ENCODE data around the gene RPRD1B. TPM values are rescaled to one million over a fixed set of nuclear protein-coding genes. Genes with fewer than 3 reads are reported as not detected.
"Not testable (repeated sequence)": the region's sequence is repeated elsewhere in the genome, so short reads cannot be mapped to it uniquely, and the experiment has no call there.

RPRD1B gene
- total and polyA plus RNA-seq, 3 experiments from 2014 or later: 5.2 to 39.1 (median 39.1) TPM

DNA sequence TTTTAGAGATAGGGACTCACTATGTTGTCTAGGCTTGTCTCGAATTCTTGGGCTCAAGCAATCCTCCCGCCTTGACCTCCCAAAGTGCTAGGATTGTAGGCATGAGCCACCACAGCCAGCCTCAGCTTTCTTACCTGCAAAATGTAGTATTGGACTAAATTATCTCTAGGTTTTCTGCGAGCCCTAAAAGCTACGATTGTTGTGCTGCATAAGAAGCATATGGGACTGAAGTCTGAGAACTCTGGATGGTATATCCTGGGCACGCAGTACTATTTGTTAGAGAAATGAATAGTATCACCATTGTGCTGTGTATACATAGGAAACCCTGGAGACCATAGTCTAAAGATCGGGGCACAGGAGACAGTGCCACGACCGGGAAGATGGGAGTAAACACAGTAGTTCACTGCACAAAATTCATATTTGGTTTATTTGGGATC, 60.1 kb downstream of the RPRD1B start:
- ChIA-PET POLR2A (no interaction called here), CTCF (interaction anchor here (1.4 kb wide), 1 partner anchor 20 kb away, joined by 4 read pairs; no protein-coding TSS in a partner anchor)
- Histone ChIP-seq H3K4me3 (ENCODE audit: low read length) (no peak overlapping the region), H3K4me1 (ENCODE audit: insufficient read depth, low read length) (peaks cover 30% of the 10 kb centered on the region), H3K27ac (ENCODE audit: low read depth, low read length) (no peak overlapping the region), H3K27me3 (ENCODE audit: insufficient read depth, low read length, poor library complexity, severe bottlenecking) (no peaks in the 10 kb centered on the region), H3K9me3 (ENCODE audit: low read length) (no peaks in the 10 kb centered on the region), H3K36me3 (ENCODE audit: insufficient read depth, low read length) (no peaks in the 10 kb centered on the region)
- H3K4me1 Mint-ChIP-seq: peaks cover 36 to 46% (median 45%) of the 10 kb centered on the region in 3 donors
- H3K4me3 Mint-ChIP-seq: no peak overlapping the region
- no peaks in the 10 kb centered on the region for H3K9me3 Mint-ChIP-seq
- peak overlapping the region in 6 of 8 donors; percentile 35 to 82 (median 56) for H3K27ac Mint-ChIP-seq
- no peak for DNase-seq
- H3K27me3 Mint-ChIP-seq: no peaks in the 10 kb centered on the region
- peaks cover 0 to 32% (median 16%) of the 10 kb centered on the region in 3 donors for H3K36me3 Mint-ChIP-seq

GRCh38 chr20:38094373-38094891, 60.9 kb downstream of the RPRD1B start:
- Mint-ChIP-seq H3K36me3 (peaks cover 0 to 24% (median 16%) of the 10 kb centered on the region in 3 donors), H3K9me3 (no peaks in the 10 kb centered on the region), H3K4me1 (peaks cover 36 to 46% (median 45%) of the 10 kb centered on the region in 3 donors), H3K4me3 (peak overlapping the region in 2 of 7 donors; percentile 12 to 23), H3K27me3 (no peaks in the 10 kb centered on the region), H3K27ac (peak overlapping the region; percentile 78 to 94 (median 86))
- peak in 3 of 5 donors; percentile 15 to 54 (median 19) for DNase-seq
- ChIA-PET CTCF (interaction anchor here (1.4 kb wide), 1 partner anchor 21 kb away, joined by 4 read pairs; no protein-coding TSS in a partner anchor), POLR2A (no interaction called here)
- H3K36me3 ChIP-seq (ENCODE audit: insufficient read depth, low read length): no peaks in the 10 kb centered on the region
- H3K4me1 ChIP-seq (ENCODE audit: insufficient read depth, low read length): peaks cover 30% of the 10 kb centered on the region
- no peaks in the 10 kb centered on the region for H3K27me3 ChIP-seq (ENCODE audit: insufficient read depth, low read length, poor library complexity, severe bottlenecking)
- no peak overlapping the region for H3K4me3 ChIP-seq (ENCODE audit: low read length)
- no peak overlapping the region for H3K27ac ChIP-seq (ENCODE audit: low read depth, low read length)
- H3K9me3 ChIP-seq (ENCODE audit: low read length): no peaks in the 10 kb centered on the region

DNA sequence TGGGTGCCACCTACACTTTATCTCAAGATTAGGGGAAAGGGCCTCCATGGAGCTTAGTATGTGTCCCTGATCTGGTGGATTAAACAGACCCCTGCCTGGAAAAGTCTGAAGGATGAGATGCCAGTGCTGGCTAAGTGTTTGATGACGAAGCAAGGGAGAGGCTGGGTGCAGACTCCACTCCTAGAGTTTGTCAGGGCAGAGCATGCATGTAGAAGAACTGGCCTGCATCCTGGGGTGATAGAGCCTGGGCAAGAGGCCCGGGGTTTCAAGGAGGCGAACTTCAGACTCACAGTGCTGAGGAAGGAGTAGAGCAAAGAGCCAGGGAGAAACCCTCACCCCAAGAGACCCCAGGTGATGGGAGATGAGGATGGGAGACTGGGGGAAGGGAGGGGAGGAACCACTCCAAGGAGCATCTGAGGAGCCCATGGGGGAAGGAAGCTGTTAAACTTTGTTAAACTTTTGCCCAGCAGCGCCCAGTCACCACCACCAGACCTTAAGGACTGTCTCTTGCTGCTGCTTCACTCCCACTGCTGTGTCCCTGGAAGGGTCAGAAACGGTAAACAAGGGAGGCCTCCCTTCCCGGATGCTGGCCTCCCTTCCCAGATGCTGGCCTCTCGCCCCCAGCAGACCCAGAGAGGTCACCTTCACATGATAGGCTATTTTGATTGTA, 61.6 kb downstream of the RPRD1B start:
- peak overlapping the region; percentile 58 to 94 (median 86) for H3K27ac Mint-ChIP-seq
- Histone ChIP-seq H3K9me3 (ENCODE audit: low read length) (no peaks in the 10 kb centered on the region), H3K27ac (ENCODE audit: low read depth, low read length) (no peak overlapping the region), H3K4me3 (ENCODE audit: low read length) (no peak overlapping the region), H3K27me3 (ENCODE audit: insufficient read depth, low read length, poor library complexity, severe bottlenecking) (no peaks in the 10 kb centered on the region), H3K4me1 (ENCODE audit: insufficient read depth, low read length) (peaks cover 30% of the 10 kb centered on the region), H3K36me3 (ENCODE audit: insufficient read depth, low read length) (no peaks in the 10 kb centered on the region)
- peaks cover 36 to 46% (median 45%) of the 10 kb centered on the region in 3 donors for H3K4me1 Mint-ChIP-seq
- no peaks in the 10 kb centered on the region for H3K27me3 Mint-ChIP-seq
- POLR2A ChIA-PET: no interaction called here
- peaks cover 4 to 17% (median 12%) of the 10 kb centered on the region in 3 donors for H3K36me3 Mint-ChIP-seq
- no peak for DNase-seq
- CTCF ChIA-PET: interaction anchor here (1.4 kb wide), 1 partner anchor 22 kb away, joined by 4 read pairs; no protein-coding TSS in a partner anchor
- no peak overlapping the region for H3K4me3 Mint-ChIP-seq
- H3K9me3 Mint-ChIP-seq: peaks cover 0 to 2% (median 0%) of the 10 kb centered on the region in 5 donors

DNA sequence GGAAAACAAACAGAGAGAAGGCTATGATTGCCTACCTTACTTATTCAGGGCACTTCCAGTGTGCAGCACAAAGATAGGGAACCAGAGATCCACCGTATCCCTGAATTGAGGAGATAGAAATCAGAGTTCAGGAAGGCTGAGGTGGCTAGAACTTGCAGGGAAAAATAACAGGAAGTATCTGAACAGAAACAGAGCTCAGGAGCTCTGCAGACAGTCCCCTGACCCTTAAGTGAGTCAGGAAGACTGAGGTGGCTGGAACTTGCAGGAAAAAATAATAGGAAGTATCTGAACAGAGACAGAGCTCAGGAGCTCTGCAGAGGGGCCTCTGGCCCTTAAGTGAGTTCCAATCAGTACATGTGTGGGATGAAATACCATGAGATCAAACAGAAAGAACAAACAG, 65.4 kb downstream of the RPRD1B start:
- H3K9me3 ChIP-seq (ENCODE audit: low read length): no peaks in the 10 kb centered on the region
- H3K27ac ChIP-seq (ENCODE audit: low read depth, low read length): no peak overlapping the region
- H3K9me3 Mint-ChIP-seq: peaks cover 0 to 7% (median 6%) of the 10 kb centered on the region in 5 donors
- ChIA-PET POLR2A (no interaction called here), CTCF (interaction anchor here (0.9 to 1.4 kb wide), 2 partner anchors 21 to 41 kb away, joined by 3 read pairs; no protein-coding TSS in a partner anchor)
- no peak overlapping the region for H3K27ac Mint-ChIP-seq
- no peak for DNase-seq
- no peaks in the 10 kb centered on the region for H3K36me3 ChIP-seq (ENCODE audit: insufficient read depth, low read length)
- no peaks in the 10 kb centered on the region for H3K27me3 ChIP-seq (ENCODE audit: insufficient read depth, low read length, poor library complexity, severe bottlenecking)
- H3K4me1 Mint-ChIP-seq: peaks cover 11 to 13% (median 12%) of the 10 kb centered on the region in 3 donors
- H3K4me3 ChIP-seq (ENCODE audit: low read length): no peak overlapping the region
- H3K4me3 Mint-ChIP-seq: no peak overlapping the region
- H3K36me3 Mint-ChIP-seq: peaks cover 0 to 15% (median 9%) of the 10 kb centered on the region in 3 donors
- H3K27me3 Mint-ChIP-seq: no peaks in the 10 kb centered on the region
- peaks cover 9% of the 10 kb centered on the region for H3K4me1 ChIP-seq (ENCODE audit: insufficient read depth, low read length)

DNA sequence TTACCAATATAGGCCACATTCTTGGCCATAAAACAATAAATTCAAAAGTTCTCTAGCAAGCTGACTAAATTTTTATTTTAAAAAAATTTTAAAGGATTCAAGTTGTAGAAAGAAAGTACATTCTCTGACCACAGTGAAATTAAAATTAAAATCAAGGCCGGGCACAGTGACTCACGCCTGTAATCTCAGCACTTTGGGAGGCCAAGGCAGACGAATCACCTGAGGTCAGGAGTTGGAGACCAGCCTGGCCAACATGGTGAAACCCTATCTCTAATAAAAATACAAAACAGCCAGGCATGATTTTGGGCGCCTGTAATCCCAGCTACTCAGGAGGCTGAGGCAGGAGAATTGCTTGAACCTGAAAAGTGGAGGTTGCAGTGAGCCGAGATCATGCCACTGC, 68.7 kb downstream of the RPRD1B start:
- H3K9me3 ChIP-seq (ENCODE audit: low read length); H3K4me1 ChIP-seq (ENCODE audit: insufficient read depth, low read length); H3K27me3 ChIP-seq (ENCODE audit: insufficient read depth, low read length, poor library complexity, severe bottlenecking); H3K4me3 ChIP-seq (ENCODE audit: low read length); H3K27me3 Mint-ChIP-seq; H3K4me1 Mint-ChIP-seq; H3K27ac ChIP-seq (ENCODE audit: low read depth, low read length); POLR2A ChIA-PET; H3K9me3 Mint-ChIP-seq; H3K4me3 Mint-ChIP-seq; H3K36me3 ChIP-seq (ENCODE audit: insufficient read depth, low read length); CTCF ChIA-PET; H3K27ac Mint-ChIP-seq; DNase-seq: not testable (repeated sequence)
- H3K36me3 Mint-ChIP-seq: peaks cover 0 to 15% (median 9%) of the 10 kb centered on the region in 3 donors

- CTCF ChIA-PET: no interaction called here
- Histone ChIP-seq H3K4me1 (ENCODE audit: insufficient read depth, low read length) (no peaks in the 10 kb centered on the region), H3K27me3 (ENCODE audit: insufficient read depth, low read length, poor library complexity, severe bottlenecking) (no peaks in the 10 kb centered on the region), H3K9me3 (ENCODE audit: low read length) (no peaks in the 10 kb centered on the region), H3K36me3 (ENCODE audit: insufficient read depth, low read length) (no peaks in the 10 kb centered on the region), H3K4me3 (ENCODE audit: low read length) (no peak overlapping the region), H3K27ac (ENCODE audit: low read depth, low read length) (no peak overlapping the region)
- DNase-seq: no peak
- no peak overlapping the region for H3K4me3 Mint-ChIP-seq
- peaks cover 0 to 7% (median 6%) of the 10 kb centered on the region in 5 donors for H3K9me3 Mint-ChIP-seq
- H3K27me3 Mint-ChIP-seq: peaks cover 0 to 1% of the 10 kb centered on the region in 2 donors
- H3K27ac Mint-ChIP-seq: no peak overlapping the region
- POLR2A ChIA-PET: no interaction called here
- H3K36me3 Mint-ChIP-seq: peaks cover 0 to 15% (median 4%) of the 10 kb centered on the region in 3 donors
- no peaks in the 10 kb centered on the region for H3K4me1 Mint-ChIP-seq
These were observed 70.7 kb downstream of the RPRD1B start for GRCh38 chr20:38104285-38104684.

DNA sequence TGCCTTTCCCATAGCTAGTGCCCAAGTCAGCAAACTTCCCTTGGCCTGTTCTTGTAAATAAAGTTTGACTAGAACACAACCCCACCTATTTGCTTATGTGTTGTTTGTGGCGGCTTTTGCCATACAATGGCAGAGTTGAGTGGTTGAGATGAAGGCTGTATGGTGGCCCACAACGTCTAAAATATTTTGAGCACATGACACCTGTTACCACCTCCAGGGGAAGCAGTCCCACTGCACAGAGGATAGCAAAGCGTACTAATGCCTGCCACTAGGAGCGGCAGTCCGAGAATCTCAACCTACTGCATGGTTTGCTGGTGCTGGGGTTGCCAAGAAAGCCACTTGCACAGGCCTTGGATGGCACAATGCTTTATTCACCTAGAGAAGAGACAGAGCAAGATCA, 72.9 kb downstream of the RPRD1B start:
- H3K36me3 ChIP-seq (ENCODE audit: insufficient read depth, low read length): no peaks in the 10 kb centered on the region
- no peaks in the 10 kb centered on the region for H3K4me1 ChIP-seq (ENCODE audit: insufficient read depth, low read length)
- peaks cover 0 to 4% (median 2%) of the 10 kb centered on the region in 3 donors for H3K36me3 Mint-ChIP-seq
- H3K4me1 Mint-ChIP-seq: no peaks in the 10 kb centered on the region
- peaks cover 0 to 1% of the 10 kb centered on the region in 2 donors for H3K27me3 Mint-ChIP-seq
- no peak overlapping the region for H3K4me3 ChIP-seq (ENCODE audit: low read length)
- DNase-seq: no peak
- ChIA-PET CTCF (no interaction called here), POLR2A (no interaction called here)
- no peak overlapping the region for H3K27ac Mint-ChIP-seq
- no peaks in the 10 kb centered on the region for H3K9me3 Mint-ChIP-seq
- H3K27me3 ChIP-seq (ENCODE audit: insufficient read depth, low read length, poor library complexity, severe bottlenecking): no peaks in the 10 kb centered on the region
- no peaks in the 10 kb centered on the region for H3K9me3 ChIP-seq (ENCODE audit: low read length)
- H3K4me3 Mint-ChIP-seq: no peak overlapping the region
- H3K27ac ChIP-seq (ENCODE audit: low read depth, low read length): no peak overlapping the region

DNA sequence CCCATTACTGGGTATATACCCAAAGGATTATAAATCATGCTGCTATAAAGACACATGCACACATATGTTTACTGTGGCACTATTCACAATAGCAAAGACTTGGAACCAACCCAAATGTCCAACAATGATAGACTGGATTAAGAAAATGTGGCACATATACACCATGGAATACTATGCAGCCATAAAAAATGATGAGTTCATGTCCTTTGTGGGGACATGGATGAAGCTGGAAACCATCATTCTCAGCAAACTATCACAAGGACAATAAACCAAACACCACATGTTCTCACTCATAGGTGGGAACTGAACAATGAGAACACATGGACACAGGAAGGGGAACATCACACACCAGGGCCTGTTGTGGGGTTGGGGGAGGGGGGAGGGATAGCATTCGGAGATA, 73.8 kb downstream of the RPRD1B start:
- H3K36me3 Mint-ChIP-seq; H3K4me1 Mint-ChIP-seq; H3K27me3 Mint-ChIP-seq; H3K4me3 Mint-ChIP-seq; H3K9me3 ChIP-seq (ENCODE audit: low read length); CTCF ChIA-PET; H3K9me3 Mint-ChIP-seq; H3K27me3 ChIP-seq (ENCODE audit: insufficient read depth, low read length, poor library complexity, severe bottlenecking); H3K27ac ChIP-seq (ENCODE audit: low read depth, low read length); H3K36me3 ChIP-seq (ENCODE audit: insufficient read depth, low read length); H3K4me1 ChIP-seq (ENCODE audit: insufficient read depth, low read length); H3K4me3 ChIP-seq (ENCODE audit: low read length); DNase-seq; POLR2A ChIA-PET; H3K27ac Mint-ChIP-seq: not testable (repeated sequence)
